Liver (tissue), 9 donors: Measurements from ENCODE around the gene CLDN24. TPM values are rescaled to one million over a fixed set of nuclear protein-coding genes. Genes with fewer than 3 reads are reported as not detected.

Experiments
- DNase-seq: peaks from one replicate; pipeline ENCODE4 v3.0.0-alpha.2; 2017; ENCODE audit warnings: low spot score
- H3K27ac ChIP-seq, 2 donors: one replicate each; pipeline ENCODE4 v1.7.0; 2013; ENCODE audit warnings: inconsistent platforms in 2 of 2, low read length in 2 of 2, control low read depth in 1 of 2, low read depth in 1 of 2, mild to moderate bottlenecking in 1 of 2
- H3K27me3 ChIP-seq, 4 donors: one replicate each; pipeline versions ENCODE4 v1.6.1 to v1.7.0; 2013; ENCODE audit warnings: low read length in 3 of 4, inconsistent platforms in 1 of 4, mild to moderate bottlenecking in 1 of 4, moderate library complexity in 1 of 4; ENCODE audit not compliant: control insufficient read depth in 4 of 4, insufficient read depth in 4 of 4
- H3K36me3 ChIP-seq, 4 donors: one replicate each; pipeline versions ENCODE4 v1.6.1 to v1.7.0; 2013; ENCODE audit warnings: low read length in 3 of 4, mild to moderate bottlenecking in 3 of 4, low read depth in 1 of 4, moderate library complexity in 1 of 4; ENCODE audit not compliant: control insufficient read depth in 4 of 4, insufficient read depth in 3 of 4
- H3K4me1 ChIP-seq, 4 donors: one replicate each; pipeline versions ENCODE4 v1.6.1 to v1.7.0; 2013; ENCODE audit warnings: low read length in 3 of 4, mild to moderate bottlenecking in 3 of 4, moderate library complexity in 1 of 4; ENCODE audit not compliant: control insufficient read depth in 4 of 4, insufficient read depth in 4 of 4
- H3K4me3 ChIP-seq, 3 donors: one replicate each; pipeline versions ENCODE4 v1.6.1 to v1.7.0; 2013; ENCODE audit warnings: low read length in 3 of 3, control low read depth in 1 of 3, low read depth in 1 of 3, mild to moderate bottlenecking in 1 of 3
- H3K9ac ChIP-seq, 2 donors: one replicate each; pipeline ENCODE4 v1.7.0; 2013; ENCODE audit warnings: low read length in 2 of 2, mild to moderate bottlenecking in 2 of 2, moderate library complexity in 2 of 2, control low read depth in 1 of 2, low read depth in 1 of 2
- H3K9me3 ChIP-seq, 4 donors: one replicate each; pipeline versions ENCODE4 v1.6.1 to v1.7.0; 2013; ENCODE audit warnings: low read length in 3 of 4; ENCODE audit not compliant: control insufficient read depth in 4 of 4
- EGR1 ChIP-seq, 2 donors: IDR thresholded peaks; 2 replicates each; pipeline ENCODE4 v1.6.1; 2016 to 2018; ENCODE audit warnings: antibody characterized with exemption in 2 of 2, low read depth in 2 of 2
- FOXA1 ChIP-seq: IDR thresholded peaks from 2 replicates; pipeline ENCODE4 v1.6.1; 2016; ENCODE audit warnings: antibody characterized with exemption
- FOXA2 ChIP-seq: IDR thresholded peaks from 2 replicates; pipeline ENCODE4 v1.6.1; 2016; ENCODE audit warnings: antibody characterized with exemption
- GABPA ChIP-seq, 2 donors: IDR thresholded peaks in 1 of 2; conservative IDR thresholded peaks in 1 of 2; 2 replicates each; pipeline ENCODE4 v1.6.1; 2016; ENCODE audit warnings: antibody characterized with exemption in 2 of 2, mild to moderate bottlenecking in 1 of 2, moderate library complexity in 1 of 2
- HNF4A ChIP-seq, 2 donors: conservative IDR thresholded peaks; 2 replicates each; pipeline ENCODE4 v1.6.1; 2016; ENCODE audit warnings: antibody characterized with exemption in 2 of 2, mild to moderate bottlenecking in 2 of 2
- HNF4G ChIP-seq: IDR thresholded peaks from 2 replicates; pipeline ENCODE4 v1.6.1; 2016; ENCODE audit warnings: antibody characterized with exemption
- JUND ChIP-seq, 2 donors: IDR thresholded peaks; 2 replicates each; pipeline ENCODE4 v1.6.1; 2016; ENCODE audit warnings: antibody characterized with exemption in 2 of 2
- NR2F2 ChIP-seq: IDR thresholded peaks from 2 replicates; pipeline ENCODE4 v1.6.1; 2016; ENCODE audit warnings: antibody characterized with exemption
- RAD21 ChIP-seq, 2 donors: IDR thresholded peaks; 2 replicates each; pipeline ENCODE4 v1.6.1; 2016; ENCODE audit warnings: antibody characterized with exemption in 2 of 2, mild to moderate bottlenecking in 2 of 2
- RXRA ChIP-seq, 2 donors: IDR thresholded peaks; 2 replicates each; pipeline ENCODE4 v1.6.1; 2017 to 2018; ENCODE audit warnings: antibody characterized with exemption in 2 of 2, mild to moderate bottlenecking in 1 of 2
- SP1 ChIP-seq: IDR thresholded peaks from 2 replicates; pipeline ENCODE4 v1.6.1; 2018; ENCODE audit warnings: antibody characterized with exemption, mild to moderate bottlenecking
- TAF1 ChIP-seq: conservative IDR thresholded peaks from 2 replicates; pipeline ENCODE4 v1.6.1; 2016; ENCODE audit warnings: antibody characterized with exemption, mild to moderate bottlenecking
- YY1 ChIP-seq: IDR thresholded peaks from 2 replicates; pipeline ENCODE4 v1.6.1; 2016; ENCODE audit warnings: antibody characterized with exemption, mild to moderate bottlenecking
- WGBS: extraction: QIAGEN DNeasy Blood & Tissue Kit; methylation state at CpG from one replicate; pipeline ENCODE4 v1.1.7; 2013; 5-methylcytosine and 5-hydroxymethylcytosine counted together
- polyA plus RNA-seq, 2 donors: library from polyadenylated mRNA; stranded (reverse) in 1 of 2; unstranded in 1 of 2; fragments of 200-250 nt in 1 of 2; fragments of >200 nt in 1 of 2; fragmentation: Nextera tagmentation in 1 of 2; extraction: Ambion mirVana in 1 of 2; gene quantifications; one replicate each; pipeline versions ENCODE4 v1.2.1 to v1.2.3, GENCODE V29; 2013 to 2015
- total RNA-seq, 2 donors: library from RNA; depleted of rRNA; stranded (reverse); fragments of >200 nt; gene quantifications; one replicate each; pipeline ENCODE4 v1.2.3, GENCODE V29; 2014
- TF ChIP-seq, protein P1 (sequence below): IDR thresholded peaks from 2 replicates; pipeline ENCODE4 v1.6.1; 2016; ENCODE audit warnings: antibody characterized with exemption, mild to moderate bottlenecking
- TF ChIP-seq, protein P2 (sequence below): IDR thresholded peaks from 2 replicates; pipeline ENCODE4 v1.6.1; 2016; ENCODE audit warnings: antibody characterized with exemption
- TF ChIP-seq, protein P3 (sequence below): IDR thresholded peaks from 2 replicates; pipeline ENCODE4 v1.6.1; 2016; ENCODE audit warnings: antibody characterized with exemption
- TF ChIP-seq, protein P4 (sequence below): IDR thresholded peaks from 2 replicates; pipeline ENCODE4 v1.6.1; 2016; ENCODE audit warnings: antibody characterized with exemption
- TF ChIP-seq, protein P5 (sequence below): fragments of 150-350 bp; IDR thresholded peaks from 2 replicates; pipeline ENCODE4 v1.5.1; 2017; ENCODE audit warnings: improper control_type of control experiment, low read depth, low read length; ENCODE audit not compliant: missing input control
- donor health status: healthy.
- donor health status: healthy.
- donor health status: healthy.
- donor health status: healthy.
- donor health status: healthy.

CLDN24 gene
- total and polyA plus RNA-seq, 4 donors, result not detected

DNA sequence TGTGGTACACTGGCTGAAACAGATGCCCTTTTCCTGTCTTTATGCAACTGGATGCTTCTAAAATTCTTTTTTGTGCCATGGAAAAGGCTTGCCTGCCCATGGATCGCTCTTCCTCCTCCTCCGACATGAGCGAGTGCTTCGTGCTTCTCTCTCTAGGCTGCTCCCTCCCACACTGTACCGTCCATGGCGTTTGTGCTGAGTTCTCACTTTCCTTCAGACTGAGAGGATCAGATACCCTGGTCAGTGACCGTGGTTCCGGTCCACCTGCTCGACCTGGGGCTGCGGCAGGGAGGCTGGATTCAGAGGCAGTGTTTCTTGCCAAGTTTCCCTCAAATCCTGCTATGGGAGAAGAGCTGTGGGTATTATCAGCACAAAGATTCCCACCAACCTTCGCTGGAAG is 10.2 kb upstream of the CLDN24 start (continued):
- TF ChIP-seq, protein P1, sequence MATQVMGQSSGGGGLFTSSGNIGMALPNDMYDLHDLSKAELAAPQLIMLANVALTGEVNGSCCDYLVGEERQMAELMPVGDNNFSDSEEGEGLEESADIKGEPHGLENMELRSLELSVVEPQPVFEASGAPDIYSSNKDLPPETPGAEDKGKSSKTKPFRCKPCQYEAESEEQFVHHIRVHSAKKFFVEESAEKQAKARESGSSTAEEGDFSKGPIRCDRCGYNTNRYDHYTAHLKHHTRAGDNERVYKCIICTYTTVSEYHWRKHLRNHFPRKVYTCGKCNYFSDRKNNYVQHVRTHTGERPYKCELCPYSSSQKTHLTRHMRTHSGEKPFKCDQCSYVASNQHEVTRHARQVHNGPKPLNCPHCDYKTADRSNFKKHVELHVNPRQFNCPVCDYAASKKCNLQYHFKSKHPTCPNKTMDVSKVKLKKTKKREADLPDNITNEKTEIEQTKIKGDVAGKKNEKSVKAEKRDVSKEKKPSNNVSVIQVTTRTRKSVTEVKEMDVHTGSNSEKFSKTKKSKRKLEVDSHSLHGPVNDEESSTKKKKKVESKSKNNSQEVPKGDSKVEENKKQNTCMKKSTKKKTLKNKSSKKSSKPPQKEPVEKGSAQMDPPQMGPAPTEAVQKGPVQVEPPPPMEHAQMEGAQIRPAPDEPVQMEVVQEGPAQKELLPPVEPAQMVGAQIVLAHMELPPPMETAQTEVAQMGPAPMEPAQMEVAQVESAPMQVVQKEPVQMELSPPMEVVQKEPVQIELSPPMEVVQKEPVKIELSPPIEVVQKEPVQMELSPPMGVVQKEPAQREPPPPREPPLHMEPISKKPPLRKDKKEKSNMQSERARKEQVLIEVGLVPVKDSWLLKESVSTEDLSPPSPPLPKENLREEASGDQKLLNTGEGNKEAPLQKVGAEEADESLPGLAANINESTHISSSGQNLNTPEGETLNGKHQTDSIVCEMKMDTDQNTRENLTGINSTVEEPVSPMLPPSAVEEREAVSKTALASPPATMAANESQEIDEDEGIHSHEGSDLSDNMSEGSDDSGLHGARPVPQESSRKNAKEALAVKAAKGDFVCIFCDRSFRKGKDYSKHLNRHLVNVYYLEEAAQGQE, result no peak
- no peak for TF ChIP-seq SP1
- TF ChIP-seq RAD21 (IDR thresholded peaks at IDR 0.05), result no peak
- TF ChIP-seq RXRA (IDR thresholded peaks at IDR 0.05), result no peak
- no peak for TF ChIP-seq TAF1
- TF ChIP-seq, protein P2, sequence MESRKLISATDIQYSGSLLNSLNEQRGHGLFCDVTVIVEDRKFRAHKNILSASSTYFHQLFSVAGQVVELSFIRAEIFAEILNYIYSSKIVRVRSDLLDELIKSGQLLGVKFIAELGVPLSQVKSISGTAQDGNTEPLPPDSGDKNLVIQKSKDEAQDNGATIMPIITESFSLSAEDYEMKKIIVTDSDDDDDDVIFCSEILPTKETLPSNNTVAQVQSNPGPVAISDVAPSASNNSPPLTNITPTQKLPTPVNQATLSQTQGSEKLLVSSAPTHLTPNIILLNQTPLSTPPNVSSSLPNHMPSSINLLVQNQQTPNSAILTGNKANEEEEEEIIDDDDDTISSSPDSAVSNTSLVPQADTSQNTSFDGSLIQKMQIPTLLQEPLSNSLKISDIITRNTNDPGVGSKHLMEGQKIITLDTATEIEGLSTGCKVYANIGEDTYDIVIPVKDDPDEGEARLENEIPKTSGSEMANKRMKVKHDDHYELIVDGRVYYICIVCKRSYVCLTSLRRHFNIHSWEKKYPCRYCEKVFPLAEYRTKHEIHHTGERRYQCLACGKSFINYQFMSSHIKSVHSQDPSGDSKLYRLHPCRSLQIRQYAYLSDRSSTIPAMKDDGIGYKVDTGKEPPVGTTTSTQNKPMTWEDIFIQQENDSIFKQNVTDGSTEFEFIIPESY, result no peak
- no peak for TF ChIP-seq YY1

GRCh38 chr4:183330841-183331240 is 8.6 kb upstream of the CLDN24 start:
- Histone ChIP-seq H3K4me3 (no peak overlapping the region), H3K36me3 (no peaks in the 10 kb centered on the region), H3K9me3 (peaks cover 0 to 3% (median 0%) of the 10 kb centered on the region in 4 donors), H3K27me3 (no peaks in the 10 kb centered on the region), H3K4me1 (no peaks in the 10 kb centered on the region), H3K27ac (no peak overlapping the region), H3K9ac (no peak overlapping the region)
- TF ChIP-seq TAF1 (no peak), EGR1 (IDR thresholded peaks at IDR 0.05; ENCODE audit: low read depth in 2 of 2) (no peak), YY1 (no peak), NR2F2 (no peak), FOXA1 (no peak), HNF4A (conservative IDR thresholded peaks at IDR 0.05) (no peak), GABPA (IDR thresholded peaks at IDR 0.05 in 1 of 2, conservative IDR thresholded peaks at IDR 0.05 in 1 of 2) (no peak), SP1 (no peak), JUND (IDR thresholded peaks at IDR 0.05) (no peak), RXRA (IDR thresholded peaks at IDR 0.05) (no peak), FOXA2 (no peak), HNF4G (no peak), RAD21 (IDR thresholded peaks at IDR 0.05) (no peak)
- TF ChIP-seq, protein P3, sequence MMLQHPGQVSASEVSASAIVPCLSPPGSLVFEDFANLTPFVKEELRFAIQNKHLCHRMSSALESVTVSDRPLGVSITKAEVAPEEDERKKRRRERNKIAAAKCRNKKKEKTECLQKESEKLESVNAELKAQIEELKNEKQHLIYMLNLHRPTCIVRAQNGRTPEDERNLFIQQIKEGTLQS, result no peak
- TF ChIP-seq, protein P4, sequence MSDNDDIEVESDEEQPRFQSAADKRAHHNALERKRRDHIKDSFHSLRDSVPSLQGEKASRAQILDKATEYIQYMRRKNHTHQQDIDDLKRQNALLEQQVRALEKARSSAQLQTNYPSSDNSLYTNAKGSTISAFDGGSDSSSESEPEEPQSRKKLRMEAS, result no peak
- TF ChIP-seq, protein P5, sequence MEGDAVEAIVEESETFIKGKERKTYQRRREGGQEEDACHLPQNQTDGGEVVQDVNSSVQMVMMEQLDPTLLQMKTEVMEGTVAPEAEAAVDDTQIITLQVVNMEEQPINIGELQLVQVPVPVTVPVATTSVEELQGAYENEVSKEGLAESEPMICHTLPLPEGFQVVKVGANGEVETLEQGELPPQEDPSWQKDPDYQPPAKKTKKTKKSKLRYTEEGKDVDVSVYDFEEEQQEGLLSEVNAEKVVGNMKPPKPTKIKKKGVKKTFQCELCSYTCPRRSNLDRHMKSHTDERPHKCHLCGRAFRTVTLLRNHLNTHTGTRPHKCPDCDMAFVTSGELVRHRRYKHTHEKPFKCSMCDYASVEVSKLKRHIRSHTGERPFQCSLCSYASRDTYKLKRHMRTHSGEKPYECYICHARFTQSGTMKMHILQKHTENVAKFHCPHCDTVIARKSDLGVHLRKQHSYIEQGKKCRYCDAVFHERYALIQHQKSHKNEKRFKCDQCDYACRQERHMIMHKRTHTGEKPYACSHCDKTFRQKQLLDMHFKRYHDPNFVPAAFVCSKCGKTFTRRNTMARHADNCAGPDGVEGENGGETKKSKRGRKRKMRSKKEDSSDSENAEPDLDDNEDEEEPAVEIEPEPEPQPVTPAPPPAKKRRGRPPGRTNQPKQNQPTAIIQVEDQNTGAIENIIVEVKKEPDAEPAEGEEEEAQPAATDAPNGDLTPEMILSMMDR, result no peak
- TF ChIP-seq, protein P2, result no peak
- TF ChIP-seq, protein P1, result no peak
- no peak for DNase-seq
- 86% methylated on average over 2 of the region's 2 CpGs for WGBS
